ENCODE data around the gene C9orf43. TPM values are rescaled to one million over a fixed set of nuclear protein-coding genes. Genes with fewer than 3 reads are reported as not detected.

The C9orf43 gene
- total RNA-seq, 2 donors from 2014 or later: 0.85 TPM; not detected in 1

GRCh38 chr9:113476511-113476916, 66.0 kb downstream of the C9orf43 start:
- Histone ChIP-seq H3K27ac (peak overlapping the region in 1 of 2 donors; percentile 38), H3K9me3 (no peaks in the 10 kb centered on the region), H3K27me3 (replicated peaks; ENCODE audit: insufficient read depth) (no peaks in the 10 kb centered on the region), H3K36me3 (peaks cover 3% of the 10 kb centered on the region), H3K4me1 (ENCODE audit: control insufficient read depth in 1 of 2, low read depth in 2 of 2) (peaks cover 8 to 70% of the 10 kb centered on the region in 2 donors), H3K4me3 (no peak overlapping the region)
- no peak for TF ChIP-seq CTCF (IDR thresholded peaks at IDR 0.05)
- ATAC-seq (ENCODE audit: insufficient number of reproducible peaks, low FRiP score, low read depth) (no peak), DNase-seq (ENCODE audit: low spot score) (no peak)

GRCh38 chr9:113477058-113477457, 66.5 kb downstream of the C9orf43 start:
- peak overlapping the region in 1 of 2 donors; percentile 38 for H3K27ac ChIP-seq

GRCh38 chr9:113477661-113478060, 67.1 kb downstream of the C9orf43 start:
- no peaks in the 10 kb centered on the region for H3K9me3 ChIP-seq
- peaks cover 5 to 76% of the 10 kb centered on the region in 2 donors for H3K4me1 ChIP-seq (ENCODE audit: control insufficient read depth in 1 of 2, low read depth in 2 of 2)
- H3K36me3 ChIP-seq: peaks cover 3% of the 10 kb centered on the region
- no peaks in the 10 kb centered on the region for H3K27me3 ChIP-seq (replicated peaks; ENCODE audit: insufficient read depth)
- no peak for ATAC-seq (ENCODE audit: insufficient number of reproducible peaks, low FRiP score, low read depth)
- TF ChIP-seq CTCF (IDR thresholded peaks at IDR 0.05): no peak
- DNase-seq (ENCODE audit: low spot score): no peak
- peak overlapping the region; percentile 15 to 38 for H3K27ac ChIP-seq
- H3K4me3 ChIP-seq: no peak overlapping the region

More at GRCh38 chr9:113477058-113477457, 66.5 kb downstream of the C9orf43 start:
- Histone ChIP-seq H3K27me3 (replicated peaks; ENCODE audit: insufficient read depth) (no peaks in the 10 kb centered on the region), H3K36me3 (peaks cover 3% of the 10 kb centered on the region), H3K4me1 (ENCODE audit: control insufficient read depth in 1 of 2, low read depth in 2 of 2) (peaks cover 5 to 70% of the 10 kb centered on the region in 2 donors), H3K9me3 (no peaks in the 10 kb centered on the region), H3K4me3 (no peak overlapping the region)
- ATAC-seq (ENCODE audit: insufficient number of reproducible peaks, low FRiP score, low read depth) (no peak), DNase-seq (ENCODE audit: low spot score) (no peak)
- no peak for TF ChIP-seq CTCF (IDR thresholded peaks at IDR 0.05)

- no peak overlapping the region for H3K4me3 ChIP-seq
- DNase-seq (ENCODE audit: low spot score) (no peak), ATAC-seq (ENCODE audit: insufficient number of reproducible peaks, low FRiP score, low read depth) (no peak)
- H3K36me3 ChIP-seq: peaks cover 3% of the 10 kb centered on the region
- no peak for TF ChIP-seq CTCF (IDR thresholded peaks at IDR 0.05)
- peak overlapping the region in 1 of 2 donors; percentile 3 for H3K27ac ChIP-seq
- H3K9me3 ChIP-seq: no peaks in the 10 kb centered on the region
- H3K27me3 ChIP-seq (replicated peaks; ENCODE audit: insufficient read depth): no peaks in the 10 kb centered on the region
- H3K4me1 ChIP-seq (ENCODE audit: control insufficient read depth in 1 of 2, low read depth in 2 of 2): peaks cover 18 to 81% of the 10 kb centered on the region in 2 donors
Measured at GRCh38 chr9:113479174-113479621, 68.7 kb downstream of the C9orf43 start.

Other genes with a start within 250 kb of the C9orf43 start
- 10 to 100 TPM; 23.3 to 26.4 TPM for gene FKBP15, start 189.5 kb upstream of the C9orf43 start, total RNA-seq
- gene SLC31A1, start 189.2 kb upstream of the C9orf43 start, total RNA-seq: 10 to 100 TPM; 11.0 to 11.5 TPM
- 10 to 100 TPM; 18.4 to 18.6 TPM for gene CDC26, start 135.2 kb upstream of the C9orf43 start, total RNA-seq
- gene PRPF4, start 135.1 kb upstream of the C9orf43 start, total RNA-seq: 10 to 100 TPM; 20.6 to 23.6 TPM
- gene RNF183, start 107.4 kb upstream of the C9orf43 start, total RNA-seq: not detected
- 1 to 10 TPM; 2.4 to 5.4 TPM for gene WDR31, start 70.5 kb upstream of the C9orf43 start, total RNA-seq
- gene BSPRY, start 61.2 kb upstream of the C9orf43 start, total RNA-seq: under 1 TPM in 1 of 2 donors, not detected in 1; 0.14 TPM
- 10 to 100 TPM; 17.6 to 30.1 TPM for gene HDHD3, start 33.8 kb upstream of the C9orf43 start, total RNA-seq
- 10 to 100 TPM; 23.0 to 26.0 TPM for gene ALAD, start 9.5 kb upstream of the C9orf43 start, total RNA-seq
- gene POLE3, start 72 bp upstream of the C9orf43 start, total RNA-seq: 10 to 100 TPM; 24.2 to 32.0 TPM
- gene RGS3, start 53.0 kb downstream of the C9orf43 start, total RNA-seq: 100 to 1,000 TPM; 170 to 202 TPM